Measurements from ENCODE around the gene ASMT.
A peak's percentile ranks its signal among the peaks of the same experiment; 100 is the strongest.

GRCh38 chrX:1679238-1679637 is 64.4 kb downstream of the ASMT start:
- TF ChIP-seq CTCF (IDR thresholded peaks at IDR 0.05) (no peak), NFIC (IDR thresholded peaks at IDR 0.05; ENCODE audit: borderline replicate concordance) (no peak), SIN3A (IDR thresholded peaks at IDR 0.05; ENCODE audit: borderline replicate concordance, low read depth, low read length) (no peak), ZBTB33 (IDR thresholded peaks at IDR 0.05; ENCODE audit: borderline replicate concordance, low read depth) (peak; percentile 85; the same call in 1 of the 2 replicates)

Data from SK-N-SH (cell line).